Mesendoderm (in vitro differentiated cells): ENCODE data around the gene PTGES2.

ENCODE experiments used
- DNase-seq: peaks from one replicate; pipeline ENCODE4 v3.0.0; 2013
- H2AK5ac ChIP-seq: 2 replicates; pipeline ENCODE4 v1.6.1; 2013; ENCODE audit warnings: low read length, inconsistent platforms
- H2BK120ac ChIP-seq: 2 replicates; pipeline ENCODE4 v1.6.1; 2013; ENCODE audit warnings: low read depth, mild to moderate bottlenecking, low read length, moderate library complexity, mixed read lengths
- H2BK15ac ChIP-seq: replicated peaks from 2 replicates; pipeline ENCODE4 v1.6.1; 2013; ENCODE audit warnings: low read depth, mild to moderate bottlenecking, moderate library complexity
- H2BK5ac ChIP-seq: 2 replicates; pipeline ENCODE4 v1.6.1; 2013; ENCODE audit warnings: low read length, inconsistent platforms
- H3K18ac ChIP-seq: 2 replicates; pipeline ENCODE4 v1.6.1; 2013; ENCODE audit warnings: mild to moderate bottlenecking, low read length, mixed read lengths
- H3K23ac ChIP-seq: one replicate; pipeline ENCODE4 v1.6.1; 2013; ENCODE audit warnings: low read length
- H3K27ac ChIP-seq: 2 replicates; pipeline ENCODE4 v1.5.1; 2013; ENCODE audit warnings: low read depth, mild to moderate bottlenecking, inconsistent platforms, low read length, moderate library complexity
- H3K27me3 ChIP-seq: 2 replicates; pipeline ENCODE4 v1.6.1; 2013; ENCODE audit warnings: low read length, control low read depth, mild to moderate bottlenecking, inconsistent platforms; ENCODE audit not compliant: insufficient read depth, poor library complexity
- H3K36me3 ChIP-seq: 2 replicates; pipeline ENCODE4 v1.6.1; 2013; ENCODE audit warnings: low read length, inconsistent platforms; ENCODE audit not compliant: control insufficient read depth, insufficient read depth
- H3K4ac ChIP-seq: one replicate; pipeline ENCODE4 v1.6.1; 2013; ENCODE audit warnings: low read depth, mild to moderate bottlenecking, low read length, moderate library complexity
- H3K4me1 ChIP-seq: 2 replicates; pipeline ENCODE4 v1.6.1; 2013; ENCODE audit warnings: low read depth, low read length, inconsistent platforms; ENCODE audit not compliant: control insufficient read depth
- H3K4me2 ChIP-seq: 2 replicates; pipeline ENCODE4 v1.6.1; 2013; ENCODE audit warnings: low read length
- H3K4me3 ChIP-seq: 2 replicates; pipeline ENCODE4 v1.5.1; 2013; ENCODE audit warnings: mild to moderate bottlenecking, low read length
- H3K56ac ChIP-seq: one replicate; pipeline ENCODE4 v1.6.1; 2013; ENCODE audit warnings: low read length
- H3K79me1 ChIP-seq: 2 replicates; pipeline ENCODE4 v1.6.1; 2013; ENCODE audit warnings: low read length, inconsistent platforms
- H3K79me2 ChIP-seq: 2 replicates; pipeline ENCODE4 v1.6.1; 2013; ENCODE audit warnings: mild to moderate bottlenecking, low read length; ENCODE audit not compliant: control insufficient read depth, insufficient read depth
- H3K9ac ChIP-seq: 2 replicates; pipeline ENCODE4 v1.6.1; 2013; ENCODE audit warnings: low read length, inconsistent platforms
- H4K5ac ChIP-seq: one replicate; pipeline ENCODE4 v1.6.1; 2013; ENCODE audit warnings: low read length
- H4K8ac ChIP-seq: one replicate; pipeline ENCODE4 v1.6.1; 2013; ENCODE audit warnings: low read depth, mild to moderate bottlenecking, control low read depth, low read length, moderate library complexity
- WGBS: extraction: QIAGEN DNeasy Blood & Tissue Kit; methylation state at CpG from one replicate; pipeline ENCODE4 v1.1.7; 2013; ENCODE audit warnings: low lambda C conversion rate, missing lambda C conversion rate; ENCODE audit not compliant: insufficient coverage; ENCODE audit errors: extremely low coverage; 5-methylcytosine and 5-hydroxymethylcytosine counted together

PTGES2 gene

DNA sequence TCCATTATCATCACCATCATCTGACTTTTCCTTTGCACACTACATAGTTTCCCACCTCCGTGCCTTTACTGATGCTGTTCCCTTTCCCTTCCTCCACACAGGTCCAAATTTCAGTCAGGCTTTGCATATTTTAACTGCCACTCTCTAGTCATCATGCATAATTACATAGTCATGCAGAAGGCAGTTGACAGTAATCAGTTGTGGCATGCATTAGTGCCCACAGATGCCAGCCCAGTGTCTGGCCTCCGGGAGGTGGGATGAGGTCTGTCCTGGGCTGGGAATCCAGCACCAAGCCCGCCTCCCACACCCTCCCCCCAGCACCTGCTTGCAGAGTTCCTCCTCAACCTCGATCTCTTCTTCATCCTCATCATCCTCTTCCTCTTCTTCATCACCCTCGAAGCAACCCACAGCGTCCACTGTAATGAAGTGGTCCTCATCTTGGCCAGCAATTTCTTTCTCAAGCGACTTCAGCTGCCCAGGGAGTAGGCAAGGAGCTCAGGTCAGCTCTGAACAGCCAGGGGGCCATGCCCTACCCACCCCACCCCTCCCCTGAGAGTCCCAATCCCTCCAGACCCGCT, 41.3 kb upstream of the PTGES2 start:
- H2BK15ac ChIP-seq = no peak overlapping the region
- no peak overlapping the region for H3K4me3 ChIP-seq
- no peak overlapping the region for H4K8ac ChIP-seq
- H3K27ac ChIP-seq = no peak overlapping the region
- H2BK5ac ChIP-seq = no peak overlapping the region
- no peak for DNase-seq
- WGBS = 100% methylated on average over 1 of the region's 8 CpGs
- no peaks in the 10 kb centered on the region for H3K79me2 ChIP-seq
- H3K79me1 ChIP-seq = no peaks in the 10 kb centered on the region
- no peak overlapping the region for H3K23ac ChIP-seq
- no peak overlapping the region for H3K9ac ChIP-seq
- H3K4ac ChIP-seq = no peak overlapping the region
- no peaks in the 10 kb centered on the region for H3K4me1 ChIP-seq
- H3K36me3 ChIP-seq = peaks cover 23% of the 10 kb centered on the region
- no peak overlapping the region for H2BK120ac ChIP-seq
- H3K56ac ChIP-seq = no peak overlapping the region
- no peaks in the 10 kb centered on the region for H3K27me3 ChIP-seq
- no peak overlapping the region for H4K5ac ChIP-seq
- no peak overlapping the region for H3K18ac ChIP-seq
- no peak overlapping the region for H2AK5ac ChIP-seq
- no peak overlapping the region for H3K4me2 ChIP-seq

DNA sequence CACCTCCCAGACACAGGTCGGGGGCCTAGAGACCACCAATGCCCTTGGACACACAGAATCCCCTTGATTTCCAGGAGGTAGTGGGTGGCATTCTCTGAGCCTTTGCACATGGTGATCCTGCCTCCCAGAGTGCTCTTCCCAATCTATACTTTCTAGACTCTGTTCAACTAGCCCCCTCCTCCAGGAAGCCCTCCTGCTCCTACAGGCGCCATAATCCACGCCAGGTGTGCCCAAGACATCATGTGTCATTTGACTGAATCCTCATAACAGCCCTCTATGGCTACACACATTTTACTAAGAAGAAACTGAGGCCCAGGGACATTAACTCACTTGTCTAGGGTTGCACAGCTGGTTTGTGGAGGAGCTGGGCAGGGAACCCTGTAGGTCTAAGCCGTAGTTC, 39.7 kb upstream of the PTGES2 start:
- no peaks in the 10 kb centered on the region for H3K79me1 ChIP-seq
- no peak overlapping the region for H2BK5ac ChIP-seq
- no peak overlapping the region for H3K4me2 ChIP-seq
- H4K8ac ChIP-seq = no peak overlapping the region
- no peak overlapping the region for H3K9ac ChIP-seq
- H2AK5ac ChIP-seq = no peak overlapping the region
- H3K23ac ChIP-seq = no peak overlapping the region
- H3K56ac ChIP-seq = no peak overlapping the region
- H3K79me2 ChIP-seq = no peaks in the 10 kb centered on the region
- H2BK15ac ChIP-seq = no peak overlapping the region
- WGBS = no CpG with 5 or more reads among the region's 4 CpGs
- no peak overlapping the region for H4K5ac ChIP-seq
- no peak overlapping the region for H3K4ac ChIP-seq
- no peaks in the 10 kb centered on the region for H3K4me1 ChIP-seq
- no peak overlapping the region for H3K27ac ChIP-seq
- H2BK120ac ChIP-seq = no peak overlapping the region
- no peaks in the 10 kb centered on the region for H3K27me3 ChIP-seq
- H3K4me3 ChIP-seq = no peak overlapping the region
- DNase-seq = no peak
- no peak overlapping the region for H3K18ac ChIP-seq
- peaks cover 23% of the 10 kb centered on the region for H3K36me3 ChIP-seq

DNA sequence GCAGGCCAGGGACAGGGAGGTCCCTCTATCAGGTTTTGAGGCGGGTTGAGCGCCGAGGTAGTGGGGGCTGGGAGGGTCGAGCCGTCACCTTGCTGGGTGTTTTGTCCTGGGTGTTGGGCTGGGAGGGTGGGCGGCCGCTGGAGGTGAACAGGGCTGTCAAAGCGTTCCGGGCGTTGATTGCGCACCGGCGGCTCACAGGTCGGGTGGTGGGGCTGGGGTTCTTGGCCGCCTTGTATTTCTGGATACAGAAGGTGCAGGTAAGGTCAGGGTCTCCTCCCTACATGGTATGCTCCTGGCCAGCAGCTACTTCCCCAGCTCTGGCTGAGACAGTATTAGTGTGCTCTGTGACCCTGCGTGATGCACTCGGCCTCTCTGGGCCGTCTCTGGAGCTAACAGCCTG, 38.6 kb upstream of the PTGES2 start:
- H3K79me1 ChIP-seq = no peaks in the 10 kb centered on the region
- no peak overlapping the region for H3K4me3 ChIP-seq
- H3K56ac ChIP-seq = no peak overlapping the region
- no peaks in the 10 kb centered on the region for H3K4me1 ChIP-seq
- H3K79me2 ChIP-seq = no peaks in the 10 kb centered on the region
- H3K27me3 ChIP-seq = no peaks in the 10 kb centered on the region
- no peak overlapping the region for H3K9ac ChIP-seq
- no peak overlapping the region for H3K23ac ChIP-seq
- peaks cover 23% of the 10 kb centered on the region for H3K36me3 ChIP-seq
- no peak overlapping the region for H3K18ac ChIP-seq
- no peak overlapping the region for H4K8ac ChIP-seq
- H3K4me2 ChIP-seq = no peak overlapping the region
- H2BK5ac ChIP-seq = no peak overlapping the region
- H2AK5ac ChIP-seq = no peak overlapping the region
- H2BK120ac ChIP-seq = no peak overlapping the region
- H3K27ac ChIP-seq = no peak overlapping the region
- H3K4ac ChIP-seq = no peak overlapping the region
- no peak overlapping the region for H4K5ac ChIP-seq
- no CpG with 5 or more reads among the region's 18 CpGs for WGBS
- no peak for DNase-seq
- H2BK15ac ChIP-seq = no peak overlapping the region

- Histone ChIP-seq H3K79me1 (no peaks in the 10 kb centered on the region), H3K4ac (no peak overlapping the region), H2BK5ac (no peak overlapping the region), H3K56ac (no peak overlapping the region), H2BK15ac (no peak overlapping the region), H2AK5ac (no peak overlapping the region), H3K27ac (no peak overlapping the region), H3K18ac (no peak overlapping the region), H3K79me2 (no peaks in the 10 kb centered on the region), H4K8ac (no peak overlapping the region), H3K9ac (no peak overlapping the region), H3K36me3 (peaks cover 18% of the 10 kb centered on the region), H3K4me1 (no peaks in the 10 kb centered on the region), H3K23ac (no peak overlapping the region), H2BK120ac (no peak overlapping the region), H4K5ac (no peak overlapping the region), H3K27me3 (no peaks in the 10 kb centered on the region), H3K4me3 (no peak overlapping the region), H3K4me2 (no peak overlapping the region)
- no peak for DNase-seq
- WGBS = no CpG with 5 or more reads among the region's 14 CpGs
Observed at GRCh38 chr9:128164307-128164885, 36.9 kb upstream of the PTGES2 start.

- H3K23ac ChIP-seq = no peak overlapping the region
- no peaks in the 10 kb centered on the region for H3K79me2 ChIP-seq
- H3K36me3 ChIP-seq = peaks cover 14% of the 10 kb centered on the region
- WGBS = no CpG with 5 or more reads among the region's 10 CpGs
- H3K18ac ChIP-seq = no peak overlapping the region
- no peak overlapping the region for H3K9ac ChIP-seq
- no peaks in the 10 kb centered on the region for H3K79me1 ChIP-seq
- H2BK120ac ChIP-seq = no peak overlapping the region
- DNase-seq = no peak
- no peak overlapping the region for H3K4me2 ChIP-seq
- H3K4me1 ChIP-seq = no peaks in the 10 kb centered on the region
- H2AK5ac ChIP-seq = no peak overlapping the region
- H3K27me3 ChIP-seq = no peaks in the 10 kb centered on the region
- H4K8ac ChIP-seq = no peak overlapping the region
- no peak overlapping the region for H3K4me3 ChIP-seq
- H2BK5ac ChIP-seq = no peak overlapping the region
- H3K27ac ChIP-seq = no peak overlapping the region
- H4K5ac ChIP-seq = no peak overlapping the region
- H3K4ac ChIP-seq = no peak overlapping the region
- no peak overlapping the region for H2BK15ac ChIP-seq
- no peak overlapping the region for H3K56ac ChIP-seq
Observed at GRCh38 chr9:128163523-128164306, 36.2 kb upstream of the PTGES2 start.
